T-helper 22 cell (primary cell): ENCODE measurements around the gene HLA-DPB1.
A peak's percentile ranks its signal among the peaks of the same experiment; 100 is the strongest.

ENCODE experiments used
- DNase-seq: peaks from one replicate; pipeline ENCODE4 v3.0.0-alpha.2; 2020; ENCODE audit warnings: low read depth

HLA-DPB1 gene

GRCh38 chr6:33104887-33105286 is 29.1 kb downstream of the HLA-DPB1 start:
- DNase-seq, result no peak

GRCh38 chr6:33105386-33105785 is 29.6 kb downstream of the HLA-DPB1 start:
- no peak for DNase-seq

- DNase-seq, result no peak
Measured at GRCh38 chr6:33105916-33106871, 30.4 kb downstream of the HLA-DPB1 start.

GRCh38 chr6:33107641-33108040 is 31.9 kb downstream of the HLA-DPB1 start:
- no peak for DNase-seq

GRCh38 chr6:33108307-33108706 is 32.5 kb downstream of the HLA-DPB1 start:
- DNase-seq, result no peak

- no peak for DNase-seq
Measured at GRCh38 chr6:33112148-33112547, 36.4 kb downstream of the HLA-DPB1 start.

- DNase-seq, result no peak
Measured at GRCh38 chr6:33113755-33114154, 38.0 kb downstream of the HLA-DPB1 start.

GRCh38 chr6:33114406-33114805 is 38.6 kb downstream of the HLA-DPB1 start:
- DNase-seq, result no peak

GRCh38 chr6:33116417-33116816 is 40.6 kb downstream of the HLA-DPB1 start:
- no peak for DNase-seq

- no peak for DNase-seq
Measured at GRCh38 chr6:33116841-33117711, 41.3 kb downstream of the HLA-DPB1 start.

GRCh38 chr6:33117811-33118277 is 42.1 kb downstream of the HLA-DPB1 start:
- no peak for DNase-seq

- DNase-seq, result no peak
Measured at GRCh38 chr6:33118525-33119123, 42.8 kb downstream of the HLA-DPB1 start.

- no peak for DNase-seq
Measured at GRCh38 chr6:33120001-33120400, 44.2 kb downstream of the HLA-DPB1 start.

GRCh38 chr6:33123181-33123580 is 47.4 kb downstream of the HLA-DPB1 start:
- DNase-seq, result no peak

- DNase-seq, result no peak
Measured at GRCh38 chr6:33123732-33124524, 48.1 kb downstream of the HLA-DPB1 start.

GRCh38 chr6:33124525-33124901 is 48.7 kb downstream of the HLA-DPB1 start:
- DNase-seq, result no peak

GRCh38 chr6:33124947-33125346 is 49.2 kb downstream of the HLA-DPB1 start:
- DNase-seq, result no peak

- peak; percentile 23 for DNase-seq
Measured at GRCh38 chr6:33126101-33126714, 50.4 kb downstream of the HLA-DPB1 start.

- no peak for DNase-seq
Measured at GRCh38 chr6:33128318-33128717, 52.5 kb downstream of the HLA-DPB1 start.

GRCh38 chr6:33132081-33132524 is 56.3 kb downstream of the HLA-DPB1 start:
- no peak for DNase-seq

- DNase-seq, result no peak
Measured at GRCh38 chr6:33136310-33136900, 60.6 kb downstream of the HLA-DPB1 start.
